Chondrocyte (in vitro differentiated cells): ENCODE results near the gene PREB. TPM values are rescaled to one million over a fixed set of nuclear protein-coding genes. Genes with fewer than 3 reads are reported as not detected.
"Not testable (repeated sequence)": the region's sequence is repeated elsewhere in the genome, so short reads cannot be mapped to it uniquely, and the experiment has no call there.

Source experiments
- DNase-seq: peaks from one replicate; pipeline ENCODE4 v3.0.0; 2021; ENCODE audit warnings: mixed read lengths, low spot score
- H3K27ac Mint-ChIP-seq: one replicate; pipeline ENCODE4 v1.8.0; 2021; ENCODE audit warnings: mild to moderate bottlenecking, moderate library complexity, mixed read lengths; ENCODE audit not compliant: unreplicated experiment
- H3K27me3 Mint-ChIP-seq: 2 replicates; pipeline ENCODE4 v1.8.0; 2021; ENCODE audit warnings: low read depth, mixed read lengths
- H3K36me3 Mint-ChIP-seq: 2 replicates; pipeline ENCODE4 v1.8.0; 2021; ENCODE audit warnings: low read depth, mixed read lengths
- H3K4me1 Mint-ChIP-seq: 2 replicates; pipeline ENCODE4 v1.8.0; 2021; ENCODE audit warnings: low read depth, mild to moderate bottlenecking, mixed read lengths
- H3K4me3 Mint-ChIP-seq: one replicate; pipeline ENCODE4 v1.8.0; 2021; ENCODE audit warnings: mild to moderate bottlenecking, moderate library complexity, mixed read lengths; ENCODE audit not compliant: unreplicated experiment
- H3K9me3 Mint-ChIP-seq: 2 replicates; pipeline ENCODE4 v1.8.0; 2021; ENCODE audit warnings: low read depth, mixed read lengths
- CTCF ChIP-seq: fragments of 200-600 bp; sonication (generic); IDR thresholded peaks from 2 replicates; pipeline ENCODE4 v1.5.0; 2021; ENCODE audit warnings: antibody characterized with exemption, mild to moderate bottlenecking, moderate library complexity
- total RNA-seq: library from RNA; stranded (reverse); gene quantifications from 3 replicates; pipeline ENCODE4 v1.2.1, GENCODE V29; 2021

PREB gene
- total RNA-seq, 1 donor from 2014 or later = 49.4 TPM

- no peaks in the 10 kb centered on the region for H3K36me3 Mint-ChIP-seq
- TF ChIP-seq CTCF = no peak
- H3K9me3 Mint-ChIP-seq = no peaks in the 10 kb centered on the region
- H3K4me1 Mint-ChIP-seq = peaks cover 3% of the 10 kb centered on the region
- H3K27me3 Mint-ChIP-seq = peaks cover 10% of the 10 kb centered on the region
- no peak for DNase-seq
- H3K27ac Mint-ChIP-seq = no peak overlapping the region
- no peak overlapping the region for H3K4me3 Mint-ChIP-seq
These were observed 44.0 kb upstream of the PREB start for GRCh38 chr2:27178469-27178868.

- peaks cover 14% of the 10 kb centered on the region for H3K27me3 Mint-ChIP-seq
- no peaks in the 10 kb centered on the region for H3K9me3 Mint-ChIP-seq
- H3K27ac Mint-ChIP-seq = no peak overlapping the region
- peaks cover 3% of the 10 kb centered on the region for H3K4me1 Mint-ChIP-seq
- no peaks in the 10 kb centered on the region for H3K36me3 Mint-ChIP-seq
- no peak for DNase-seq
- H3K4me3 Mint-ChIP-seq = no peak overlapping the region
- no peak for TF ChIP-seq CTCF
These were observed 43.3 kb upstream of the PREB start for GRCh38 chr2:27177441-27178351.

- not testable (repeated sequence) for H3K27ac Mint-ChIP-seq, H3K4me3 Mint-ChIP-seq, H3K9me3 Mint-ChIP-seq, DNase-seq, H3K36me3 Mint-ChIP-seq, H3K4me1 Mint-ChIP-seq
- peaks cover 20% of the 10 kb centered on the region for H3K27me3 Mint-ChIP-seq
These were observed 41.3 kb upstream of the PREB start for GRCh38 chr2:27175781-27176180.

GRCh38 chr2:27175330-27175729 lies 40.9 kb upstream of the PREB start:
- no peaks in the 10 kb centered on the region for H3K36me3 Mint-ChIP-seq
- TF ChIP-seq CTCF = no peak
- H3K4me1 Mint-ChIP-seq = peaks cover 3% of the 10 kb centered on the region
- no peak for DNase-seq
- H3K27me3 Mint-ChIP-seq = peaks cover 24% of the 10 kb centered on the region
- no peak overlapping the region for H3K27ac Mint-ChIP-seq
- H3K9me3 Mint-ChIP-seq = no peaks in the 10 kb centered on the region
- H3K4me3 Mint-ChIP-seq = no peak overlapping the region

GRCh38 chr2:27174638-27175037 lies 40.2 kb upstream of the PREB start:
- Mint-ChIP-seq H3K4me3 (no peak overlapping the region), H3K4me1 (peaks cover 3% of the 10 kb centered on the region), H3K36me3 (no peaks in the 10 kb centered on the region), H3K27me3 (peaks cover 24% of the 10 kb centered on the region), H3K27ac (no peak overlapping the region), H3K9me3 (no peaks in the 10 kb centered on the region)
- no peak for TF ChIP-seq CTCF
- no peak for DNase-seq
